Right renal pelvis (tissue), 4 donors: ENCODE results near the gene ADGRG1. TPM values are rescaled to one million over a fixed set of nuclear protein-coding genes. Genes with fewer than 3 reads are reported as not detected.

Experiments used
- DNase-seq, 4 donors: peaks; one replicate each; pipeline ENCODE4 v3.0.0-alpha.2; 2013; ENCODE audit warnings: low read depth in 4 of 4, low spot score in 3 of 4, missing footprints in 1 of 4
- polyA plus RNA-seq, 4 donors: library from polyadenylated mRNA; unstranded; fragments of 120-200 nt; gene quantifications; one replicate each; pipeline ENCODE4 v1.2.1, GENCODE V29; 2013; ENCODE audit not compliant: insufficient read length in 4 of 4

Gene ADGRG1
- polyA plus RNA-seq, 4 donors: 83.3 to 89.7 (median 84.5) TPM

- DNase-seq: no peak
These were observed 85.6 kb downstream of the ADGRG1 start for GRCh38 chr16:57714047-57714446.

Other genes starting within 250 kb of the ADGRG1 start
- under 1 TPM in 2 of 4 donors, not detected in 2; 0.13 to 0.32 TPM for gene CCL17, start 223.9 kb upstream of the ADGRG1 start, polyA plus RNA-seq
- 10 to 100 TPM; 80.1 to 94.1 (median 85.2) TPM for gene CIAPIN1, start 181.2 kb upstream of the ADGRG1 start, polyA plus RNA-seq
- 10 to 100 TPM; 90.1 to 95.8 (median 91.5) TPM for gene COQ9, start 181.2 kb upstream of the ADGRG1 start, polyA plus RNA-seq
- 10 to 100 TPM; 80.0 to 87.7 (median 84.5) TPM for gene POLR2C, start 166.0 kb upstream of the ADGRG1 start, polyA plus RNA-seq
- gene DOK4, start 142.1 kb upstream of the ADGRG1 start, polyA plus RNA-seq: 10 to 100 TPM; 33.1 to 35.0 (median 34.1) TPM
- gene CCDC102A, start 92.1 kb upstream of the ADGRG1 start, polyA plus RNA-seq: 10 to 100 TPM; 17.5 to 20.3 (median 18.0) TPM
- gene ADGRG5, start 86.0 kb upstream of the ADGRG1 start, polyA plus RNA-seq: 1 to 10 TPM in 3 of 4 donors, under 1 TPM in 1; 0.82 to 1.4 (median 1.2) TPM
- under 1 TPM in 3 of 4 donors, not detected in 1; 0.10 to 0.36 (median 0.21) TPM for gene ADGRG3, start 39.7 kb downstream of the ADGRG1 start, polyA plus RNA-seq
- gene DRC7, start 66.2 kb downstream of the ADGRG1 start, polyA plus RNA-seq: 1 to 10 TPM; 2.1 to 3.0 (median 2.9) TPM
- gene KATNB1, start 107.1 kb downstream of the ADGRG1 start, polyA plus RNA-seq: 10 to 100 TPM; 17.5 to 24.4 (median 20.7) TPM
- 10 to 100 TPM; 48.6 to 67.8 (median 50.9) TPM for gene KIFC3, start 173.9 kb downstream of the ADGRG1 start, polyA plus RNA-seq